ENCODE data around the gene PXYLP1. TPM values are rescaled to one million over a fixed set of nuclear protein-coding genes. Genes with fewer than 3 reads are reported as not detected.

Gene PXYLP1
- total RNA-seq, 4 donors from 2014 or later: 7.1 to 13.4 (median 10.3) TPM

DNA sequence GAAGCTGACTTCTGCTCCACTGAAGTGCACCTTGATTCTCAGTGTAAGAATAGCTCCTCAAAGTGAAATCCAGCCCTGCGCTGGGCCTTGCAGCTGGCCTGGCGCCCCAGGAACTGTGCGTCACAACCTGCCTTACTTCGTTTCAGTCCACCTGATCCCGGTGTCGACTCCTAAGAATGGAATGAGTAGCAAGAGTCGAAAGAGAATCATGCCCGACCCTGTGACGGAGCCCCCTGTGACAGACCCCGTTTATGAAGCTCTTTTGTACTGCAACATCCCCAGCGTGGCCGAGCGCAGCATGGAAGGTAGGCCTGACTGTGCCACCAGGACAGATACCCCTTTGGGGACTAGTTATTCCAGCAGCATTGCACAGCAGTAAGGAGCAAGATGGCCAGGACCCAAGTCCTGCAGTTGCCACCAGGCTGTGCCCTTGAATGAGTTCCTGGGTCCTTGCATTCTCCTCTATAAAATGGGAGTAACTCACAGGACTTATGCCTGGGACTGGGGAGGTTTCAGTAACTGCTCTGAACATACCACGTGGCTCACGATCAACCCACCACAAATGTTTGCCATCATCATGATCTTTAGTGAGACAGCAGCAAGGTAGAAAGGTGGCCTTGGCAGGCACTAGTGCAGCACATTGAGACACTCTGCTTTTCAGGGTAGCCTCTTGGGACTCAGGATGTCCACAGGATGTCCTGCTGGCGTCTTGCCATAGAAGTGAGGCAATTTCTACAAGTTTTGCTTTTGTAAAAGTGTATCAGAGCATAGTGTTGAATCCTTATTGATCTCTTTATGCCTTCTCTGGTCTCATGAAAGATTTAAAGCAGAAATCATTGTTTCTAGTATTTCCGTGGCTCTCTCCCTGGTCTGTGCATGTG lies 46.8 kb downstream of the PXYLP1 start:
- Histone ChIP-seq H3K36me3 (no peaks in the 10 kb centered on the region), H3K9me3 (no peaks in the 10 kb centered on the region), H3K27me3 (no peaks in the 10 kb centered on the region), H3K4me3 (replicated peaks in 1 of 3) (no peak overlapping the region), H3K27ac (no peak overlapping the region), H3K4me1 (peaks cover 0 to 4% of the 10 kb centered on the region in 2 donors)
- 92 to 93% methylated on average over 17 of the region's 17 CpGs for WGBS, 2 donors
- intact Hi-C loops (cut with DNase I): loop anchor here (5.0 kb wide), 1 partner anchor 46 kb away; the partner anchor contains the start of gene PXYLP1
- DNase-seq: no peak
- TF ChIP-seq, protein P1, sequence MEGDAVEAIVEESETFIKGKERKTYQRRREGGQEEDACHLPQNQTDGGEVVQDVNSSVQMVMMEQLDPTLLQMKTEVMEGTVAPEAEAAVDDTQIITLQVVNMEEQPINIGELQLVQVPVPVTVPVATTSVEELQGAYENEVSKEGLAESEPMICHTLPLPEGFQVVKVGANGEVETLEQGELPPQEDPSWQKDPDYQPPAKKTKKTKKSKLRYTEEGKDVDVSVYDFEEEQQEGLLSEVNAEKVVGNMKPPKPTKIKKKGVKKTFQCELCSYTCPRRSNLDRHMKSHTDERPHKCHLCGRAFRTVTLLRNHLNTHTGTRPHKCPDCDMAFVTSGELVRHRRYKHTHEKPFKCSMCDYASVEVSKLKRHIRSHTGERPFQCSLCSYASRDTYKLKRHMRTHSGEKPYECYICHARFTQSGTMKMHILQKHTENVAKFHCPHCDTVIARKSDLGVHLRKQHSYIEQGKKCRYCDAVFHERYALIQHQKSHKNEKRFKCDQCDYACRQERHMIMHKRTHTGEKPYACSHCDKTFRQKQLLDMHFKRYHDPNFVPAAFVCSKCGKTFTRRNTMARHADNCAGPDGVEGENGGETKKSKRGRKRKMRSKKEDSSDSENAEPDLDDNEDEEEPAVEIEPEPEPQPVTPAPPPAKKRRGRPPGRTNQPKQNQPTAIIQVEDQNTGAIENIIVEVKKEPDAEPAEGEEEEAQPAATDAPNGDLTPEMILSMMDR (IDR thresholded peaks at IDR 0.05): no peak
- no peak for TF ChIP-seq POLR2A (IDR thresholded peaks at IDR 0.05)

DNA sequence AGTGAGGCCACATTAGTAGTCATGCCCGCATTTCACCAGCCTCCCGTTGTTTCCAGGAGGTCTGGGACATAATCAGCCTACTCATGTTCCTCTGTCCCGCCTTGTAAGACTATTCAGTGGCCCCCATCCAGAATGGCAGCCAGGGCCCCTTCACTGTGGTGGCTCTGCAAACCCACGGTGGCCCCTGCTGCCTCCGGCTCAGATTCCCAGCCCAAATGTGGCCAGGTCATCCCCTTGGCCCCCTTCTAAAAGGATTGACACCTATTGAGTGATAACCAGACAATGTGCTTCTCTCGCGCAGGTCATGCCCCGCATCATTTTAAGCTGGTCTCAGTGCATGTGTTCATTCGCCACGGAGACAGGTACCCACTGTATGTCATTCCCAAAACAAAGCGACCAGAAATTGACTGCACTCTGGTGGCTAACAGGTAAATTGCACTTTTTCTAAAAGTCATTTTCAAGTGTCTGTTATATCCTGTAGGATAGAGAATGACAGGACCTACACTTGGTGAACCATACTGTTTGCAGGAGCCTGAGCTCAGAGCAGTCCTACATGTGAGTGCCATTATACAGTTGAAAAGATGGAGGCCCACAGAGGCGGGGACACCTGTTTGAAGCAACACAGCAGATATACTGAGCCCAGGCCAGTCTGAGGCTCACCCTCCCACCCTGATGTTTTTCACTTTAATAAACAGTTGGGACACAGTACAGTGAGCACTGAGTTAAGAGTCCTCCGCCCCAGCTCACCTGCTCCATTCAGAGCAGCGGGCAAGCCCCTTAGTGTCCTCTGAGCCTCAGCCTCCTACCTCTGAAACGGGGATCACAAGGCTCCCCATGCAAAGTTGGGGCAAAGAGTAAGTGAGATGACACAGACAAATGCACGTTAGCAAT lies 47.7 kb downstream of the PXYLP1 start:
- H3K4me3 ChIP-seq (replicated peaks in 1 of 3): no peak overlapping the region
- WGBS, 2 donors: 49 to 60% methylated on average over 16 of the region's 16 CpGs
- H3K4me1 ChIP-seq: peaks cover 0 to 4% of the 10 kb centered on the region in 2 donors
- H3K27me3 ChIP-seq: no peaks in the 10 kb centered on the region
- intact Hi-C loops (cut with DNase I): loop anchor here (5.0 kb wide), 1 partner anchor 47 kb away; the partner anchor contains the start of gene PXYLP1
- no peak overlapping the region for H3K27ac ChIP-seq
- TF ChIP-seq, protein P1 (IDR thresholded peaks at IDR 0.05): peak in 5 of 6 experiments; percentile 41 to 76 (median 63)
- no peak for TF ChIP-seq POLR2A (IDR thresholded peaks at IDR 0.05)
- H3K36me3 ChIP-seq: no peaks in the 10 kb centered on the region
- peak in 1 of 2 donors; percentile 19 for DNase-seq
- H3K9me3 ChIP-seq: no peaks in the 10 kb centered on the region

DNA sequence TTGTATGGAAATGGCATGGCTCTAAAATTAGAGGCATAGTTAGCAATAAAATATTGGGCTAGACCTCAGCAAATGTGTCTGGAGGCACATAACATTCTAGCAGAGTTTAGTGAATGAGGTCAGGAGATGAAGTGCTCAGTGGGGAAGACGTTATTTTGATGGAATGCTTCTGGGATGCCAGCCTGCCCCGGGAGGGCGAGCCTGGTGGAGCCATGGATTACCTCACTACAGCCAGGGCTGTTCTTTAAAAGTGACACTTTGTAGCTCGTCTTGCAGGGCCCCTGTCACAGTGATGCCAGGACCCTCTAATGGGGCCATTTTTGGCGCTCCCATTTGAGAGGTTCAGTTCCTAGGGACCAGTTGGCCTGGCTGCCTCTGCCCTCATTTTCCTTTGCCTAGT lies 48.5 kb downstream of the PXYLP1 start:
- no peak for DNase-seq

DNA sequence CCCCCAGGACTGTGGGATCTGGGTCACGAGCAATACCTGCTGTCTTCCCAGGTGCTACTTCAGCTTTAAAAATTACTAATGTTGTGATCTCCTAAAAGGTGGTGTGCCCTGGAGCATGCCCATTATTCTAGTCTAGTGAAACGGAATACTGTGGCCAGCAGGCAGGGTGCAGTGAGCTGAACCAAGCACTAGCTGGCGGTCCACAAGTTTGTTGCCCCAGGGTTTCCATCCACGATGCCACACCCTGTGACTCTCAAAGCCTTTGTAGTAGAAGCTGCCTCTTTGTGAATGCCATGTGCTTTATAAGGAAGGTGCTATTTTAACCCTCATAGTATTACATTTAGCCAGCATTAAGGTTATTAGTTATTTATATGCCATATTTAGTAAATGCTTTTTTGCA lies 49.1 kb downstream of the PXYLP1 start:
- no peak overlapping the region for H3K4me3 ChIP-seq (replicated peaks in 1 of 3)
- no peaks in the 10 kb centered on the region for H3K36me3 ChIP-seq
- no peak for TF ChIP-seq POLR2A (IDR thresholded peaks at IDR 0.05)
- TF ChIP-seq, protein P1 (IDR thresholded peaks at IDR 0.05): no peak
- H3K9me3 ChIP-seq: no peaks in the 10 kb centered on the region
- H3K4me1 ChIP-seq: peaks cover 0 to 4% of the 10 kb centered on the region in 2 donors
- 90 to 96% methylated on average over 4 of the region's 4 CpGs for WGBS, 2 donors
- no peak overlapping the region for H3K27ac ChIP-seq
- H3K27me3 ChIP-seq: no peaks in the 10 kb centered on the region
- intact Hi-C loops (cut with DNase I): no loop called here
- DNase-seq: no peak

More for the DNA sequence above, 48.5 kb downstream of the PXYLP1 start:
- H3K4me1 ChIP-seq: peaks cover 0 to 4% of the 10 kb centered on the region in 2 donors
- H3K4me3 ChIP-seq (replicated peaks in 1 of 3): no peak overlapping the region
- WGBS, 2 donors: 85 to 92% methylated on average over 5 of the region's 5 CpGs
- TF ChIP-seq, protein P1 (IDR thresholded peaks at IDR 0.05): no peak
- TF ChIP-seq POLR2A (IDR thresholded peaks at IDR 0.05): no peak
- intact Hi-C loops (cut with DNase I): no loop called here
- H3K36me3 ChIP-seq: no peaks in the 10 kb centered on the region
- H3K9me3 ChIP-seq: no peaks in the 10 kb centered on the region
- H3K27me3 ChIP-seq: no peaks in the 10 kb centered on the region
- H3K27ac ChIP-seq: no peak overlapping the region

Data from thyroid gland (tissue), 4 donors.